Measurements from ENCODE around the gene TRMT2B. TPM values are rescaled to one million over a fixed set of nuclear protein-coding genes. Genes with fewer than 3 reads are reported as not detected.
A peak's percentile ranks its signal among the peaks of the same experiment; 100 is the strongest.

TRMT2B gene
- total and polyA plus RNA-seq, 4 donors: 7.9 to 22.4 (median 14.8) TPM

DNA sequence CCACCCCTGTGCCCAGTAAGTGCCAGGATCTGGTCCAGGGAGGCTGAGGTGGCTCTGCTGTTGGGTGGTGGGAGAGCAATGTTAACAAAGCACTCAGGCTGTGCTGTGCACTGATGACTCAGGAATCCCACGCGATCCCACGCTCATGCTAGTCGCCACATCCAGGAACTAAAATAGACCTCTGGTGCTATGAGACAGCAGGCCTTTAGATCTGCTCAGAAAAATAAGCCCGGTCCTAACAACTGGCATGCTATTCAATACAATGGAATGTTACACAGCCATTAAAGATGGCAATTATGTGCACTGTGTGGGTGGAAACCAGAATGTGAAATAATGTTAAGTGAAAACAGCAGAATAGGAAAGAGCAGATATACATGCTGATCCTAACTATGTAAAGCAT is 56.4 kb downstream of the TRMT2B start:
- TF ChIP-seq, protein P1, sequence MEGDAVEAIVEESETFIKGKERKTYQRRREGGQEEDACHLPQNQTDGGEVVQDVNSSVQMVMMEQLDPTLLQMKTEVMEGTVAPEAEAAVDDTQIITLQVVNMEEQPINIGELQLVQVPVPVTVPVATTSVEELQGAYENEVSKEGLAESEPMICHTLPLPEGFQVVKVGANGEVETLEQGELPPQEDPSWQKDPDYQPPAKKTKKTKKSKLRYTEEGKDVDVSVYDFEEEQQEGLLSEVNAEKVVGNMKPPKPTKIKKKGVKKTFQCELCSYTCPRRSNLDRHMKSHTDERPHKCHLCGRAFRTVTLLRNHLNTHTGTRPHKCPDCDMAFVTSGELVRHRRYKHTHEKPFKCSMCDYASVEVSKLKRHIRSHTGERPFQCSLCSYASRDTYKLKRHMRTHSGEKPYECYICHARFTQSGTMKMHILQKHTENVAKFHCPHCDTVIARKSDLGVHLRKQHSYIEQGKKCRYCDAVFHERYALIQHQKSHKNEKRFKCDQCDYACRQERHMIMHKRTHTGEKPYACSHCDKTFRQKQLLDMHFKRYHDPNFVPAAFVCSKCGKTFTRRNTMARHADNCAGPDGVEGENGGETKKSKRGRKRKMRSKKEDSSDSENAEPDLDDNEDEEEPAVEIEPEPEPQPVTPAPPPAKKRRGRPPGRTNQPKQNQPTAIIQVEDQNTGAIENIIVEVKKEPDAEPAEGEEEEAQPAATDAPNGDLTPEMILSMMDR (IDR thresholded peaks at IDR 0.05; ENCODE audit: control extremely low read depth, extremely low read depth): no peak
- 81 to 96% methylated on average over 5 of the region's 5 CpGs for WGBS, 2 donors
- DNase-seq (no peak), ATAC-seq (ENCODE audit: insufficient read depth, low FRiP score) (no peak)
- no peaks in the 10 kb centered on the region for H3K36me3 ChIP-seq (ENCODE audit: control insufficient read depth in 4 of 4, insufficient read depth in 4 of 4, low read length in 4 of 4)
- no peak overlapping the region for H3K4me3 ChIP-seq
- H3K9me3 ChIP-seq (ENCODE audit: control insufficient read depth in 4 of 4, insufficient read depth in 3 of 4, low read length in 3 of 4): no peaks in the 10 kb centered on the region
- H3K27me3 ChIP-seq (ENCODE audit: control insufficient read depth in 3 of 3, insufficient read depth in 3 of 3, low read length in 2 of 3): peaks cover 0 to 3% (median 0%) of the 10 kb centered on the region in 3 donors
- H3K27ac ChIP-seq (ENCODE audit: low read depth in 1 of 2, low read length in 1 of 2): no peak overlapping the region
- no peak overlapping the region for H3K9ac ChIP-seq (ENCODE audit: insufficient read depth in 1 of 2, low read length in 2 of 2)
- no peaks in the 10 kb centered on the region for H3K4me1 ChIP-seq (ENCODE audit: control insufficient read depth in 5 of 5, insufficient read depth in 5 of 5, low read length in 5 of 5)

GRCh38 chrX:100994352-100995281 is 57.3 kb downstream of the TRMT2B start:
- H3K4me1 ChIP-seq (ENCODE audit: control insufficient read depth in 5 of 5, insufficient read depth in 5 of 5, low read length in 5 of 5): no peaks in the 10 kb centered on the region
- H3K9me3 ChIP-seq (ENCODE audit: control insufficient read depth in 4 of 4, insufficient read depth in 3 of 4, low read length in 3 of 4): no peaks in the 10 kb centered on the region
- TF ChIP-seq, protein P1 (IDR thresholded peaks at IDR 0.05; ENCODE audit: control extremely low read depth, extremely low read depth): no peak
- no peak overlapping the region for H3K9ac ChIP-seq (ENCODE audit: insufficient read depth in 1 of 2, low read length in 2 of 2)
- no peak overlapping the region for H3K4me3 ChIP-seq
- WGBS, 2 donors: 69 to 79% methylated on average over 5 of the region's 5 CpGs
- DNase-seq (no peak), ATAC-seq (ENCODE audit: insufficient read depth, low FRiP score) (peak; percentile 56)
- no peaks in the 10 kb centered on the region for H3K36me3 ChIP-seq (ENCODE audit: control insufficient read depth in 4 of 4, insufficient read depth in 4 of 4, low read length in 4 of 4)
- H3K27ac ChIP-seq (ENCODE audit: low read depth in 1 of 2, low read length in 1 of 2): peak overlapping the region in 1 of 2 donors; percentile 33
- H3K27me3 ChIP-seq (ENCODE audit: control insufficient read depth in 3 of 3, insufficient read depth in 3 of 3, low read length in 2 of 3): peaks cover 0 to under 1% (median 0%) of the 10 kb centered on the region in 3 donors

GRCh38 chrX:100990139-100990538 is 61.8 kb downstream of the TRMT2B start:
- H3K9me3 ChIP-seq (ENCODE audit: control insufficient read depth in 4 of 4, insufficient read depth in 3 of 4, low read length in 3 of 4): no peaks in the 10 kb centered on the region
- no peak overlapping the region for H3K9ac ChIP-seq (ENCODE audit: insufficient read depth in 1 of 2, low read length in 2 of 2)
- no peak overlapping the region for H3K4me3 ChIP-seq
- DNase-seq: no peak
- WGBS, 2 donors: 65 to 77% methylated on average over 2 of the region's 2 CpGs
- ATAC-seq (ENCODE audit: insufficient read depth, low FRiP score): no peak
- TF ChIP-seq, protein P1 (IDR thresholded peaks at IDR 0.05; ENCODE audit: control extremely low read depth, extremely low read depth): no peak
- H3K27me3 ChIP-seq (ENCODE audit: control insufficient read depth in 3 of 3, insufficient read depth in 3 of 3, low read length in 2 of 3): peaks cover 0 to 2% (median 0%) of the 10 kb centered on the region in 3 donors
- H3K4me1 ChIP-seq (ENCODE audit: control insufficient read depth in 5 of 5, insufficient read depth in 5 of 5, low read length in 5 of 5): no peaks in the 10 kb centered on the region
- H3K27ac ChIP-seq (ENCODE audit: low read depth in 1 of 2, low read length in 1 of 2): no peak overlapping the region
- no peaks in the 10 kb centered on the region for H3K36me3 ChIP-seq (ENCODE audit: control insufficient read depth in 4 of 4, insufficient read depth in 4 of 4, low read length in 4 of 4)

Measured in lung (tissue), 12 donors.